PC-9 (cell line): Measurements from ENCODE around the gene ACAP2. TPM values are rescaled to one million over a fixed set of nuclear protein-coding genes. Genes with fewer than 3 reads are reported as not detected.

Experiments
- BruUV-seq: library from RNA; stranded (reverse); fragments of 400-500 nt; replicated peaks from 2 replicates; lab custom pipeline; 2021; lab: Mats Ljungman, UMichigan
- CTCF ChIA-PET: fragments of 300-600 bp; sonication (Branson Sonifier 250); formaldehyde crosslinking; loops from one replicate; lab custom pipeline; 2022; ENCODE audit warnings: antibody characterized with exemption; lab: Charles Lee
- POLR2A ChIA-PET: fragments of 300-600 bp; sonication (Branson Sonifier 250); formaldehyde crosslinking; loops from one replicate; lab custom pipeline; 2022; ENCODE audit warnings: antibody characterized with exemption; ENCODE audit not compliant: unreplicated experiment; lab: Charles Lee
- DNase-seq, 2 experiments: peaks; one replicate each; pipeline versions ENCODE4 v3.0.0 to v3.0.0-alpha.2; 2015 to 2022; ENCODE audit warnings: mixed read lengths in 1 of 2
- H2AFZ ChIP-seq: fragments of 200-600 bp; sonication (generic); 2 replicates; pipeline ENCODE4 v1.8.1; 2017; ENCODE audit warnings: antibody characterized with exemption
- H3F3A ChIP-seq: fragments of 200-600 bp; sonication (generic); 2 replicates; pipeline ENCODE4 v1.8.1; 2017; ENCODE audit warnings: antibody characterized with exemption, mild to moderate bottlenecking, low read depth; ENCODE audit not compliant: insufficient read depth
- H3K27ac ChIP-seq: fragments of 200-600 bp; sonication (generic); 2 replicates; pipeline ENCODE4 v1.6.1; 2016; ENCODE audit warnings: mixed run types
- H3K27me3 ChIP-seq: fragments of 200-600 bp; sonication (generic); 2 replicates; pipeline ENCODE4 v1.6.1; 2016; ENCODE audit warnings: low read depth, mixed run types; ENCODE audit not compliant: insufficient read depth
- H3K36me3 ChIP-seq: fragments of 200-600 bp; sonication (generic); 2 replicates; pipeline ENCODE4 v1.6.1; 2016; ENCODE audit warnings: low read depth, mixed run types
- H3K4me1 ChIP-seq: fragments of 200-600 bp; sonication (generic); replicated peaks from 2 replicates; pipeline ENCODE4 v1.6.1; 2016; ENCODE audit warnings: mixed run types; ENCODE audit not compliant: insufficient read depth
- H3K4me2 ChIP-seq: fragments of 200-600 bp; sonication (generic); 2 replicates; pipeline ENCODE4 v1.6.1; 2017; ENCODE audit warnings: mixed run types
- H3K4me3 ChIP-seq: fragments of 200-600 bp; sonication (generic); 2 replicates; pipeline ENCODE4 v1.6.1; 2016; ENCODE audit warnings: mixed run types
- H3K79me2 ChIP-seq: fragments of 200-600 bp; sonication (generic); 2 replicates; pipeline ENCODE4 v1.6.1; 2017; ENCODE audit warnings: low read depth, mixed run types
- H3K9me2 ChIP-seq: fragments of 200-600 bp; sonication (generic); 2 replicates; pipeline ENCODE4 v1.8.1; 2017; ENCODE audit warnings: mild to moderate bottlenecking; ENCODE audit not compliant: insufficient read depth
- H3K9me3 ChIP-seq: fragments of 200-600 bp; sonication (generic); 2 replicates; pipeline ENCODE4 v1.8.1; 2016; ENCODE audit warnings: low read depth; ENCODE audit not compliant: insufficient read depth
- H4K20me1 ChIP-seq: fragments of 200-600 bp; sonication (generic); 2 replicates; pipeline ENCODE4 v1.8.1; 2017; ENCODE audit not compliant: insufficient read depth
- CTCF ChIP-seq: fragments of 200-600 bp; sonication (generic); conservative IDR thresholded peaks from 2 replicates; pipeline ENCODE4 v1.6.1; 2017; ENCODE audit warnings: mixed run types, antibody characterized with exemption, mild to moderate bottlenecking, moderate library complexity
- EZH2 ChIP-seq: fragments of 200-600 bp; sonication (generic); IDR thresholded peaks from 2 replicates; pipeline ENCODE4 v1.8.0; 2017; ENCODE audit warnings: antibody characterized with exemption, low read depth
- intact Hi-C: fragments of 100-400 bp; cut with micrococcal nuclease; formaldehyde crosslinking; loops from one replicate; pipeline ENCODE4 v1.10.0; 2022; ENCODE audit not compliant: unreplicated experiment
- total RNA-seq: library from RNA; stranded (reverse); gene quantifications from 2 replicates; pipeline ENCODE4 v1.2.3, GENCODE V29; 2021

ACAP2 gene
- total RNA-seq, 1 experiment from 2014 or later: 67.9 TPM

- Histone ChIP-seq H3K9me3 (no peaks in the 10 kb centered on the region), H3K27me3 (no peaks in the 10 kb centered on the region), H3K4me2 (no peak overlapping the region), H3K9me2 (no peaks in the 10 kb centered on the region), H2AFZ (no peak overlapping the region), H3K36me3 (no peaks in the 10 kb centered on the region), H3K79me2 (0 out of 2 replicates have a peak, but pooled peaks cover 12% of the 10 kb centered on the region), H4K20me1 (no peaks in the 10 kb centered on the region), H3K27ac (no peak overlapping the region), H3K4me3 (no peak overlapping the region), H3K4me1 (peaks cover 13% of the 10 kb centered on the region), H3F3A (peaks cover 5% of the 10 kb centered on the region; the same call in 1 of the 2 replicates)
- ChIA-PET POLR2A (no interaction called here), CTCF (no interaction called here)
- BruUV-seq: no TSS peak
- DNase-seq: no peak
- intact Hi-C loops: loop anchor here (10.0 kb wide), 1 partner anchor 102 kb away; no protein-coding TSS in a partner anchor
- TF ChIP-seq EZH2: no peak
- no peak for TF ChIP-seq CTCF
Measured at GRCh38 chr3:195256639-195257453, 186.0 kb downstream of the ACAP2 start.

- H3K27me3 ChIP-seq: no peaks in the 10 kb centered on the region
- H3K79me2 ChIP-seq: 0 out of 2 replicates have a peak, but pooled peaks cover 12% of the 10 kb centered on the region
- H3K36me3 ChIP-seq: no peaks in the 10 kb centered on the region
- H2AFZ ChIP-seq: no peak overlapping the region
- no peaks in the 10 kb centered on the region; the same call in 1 of the 2 replicates for H4K20me1 ChIP-seq
- intact Hi-C loops: loop anchor here (10.0 kb wide), 1 partner anchor 101 kb away; no protein-coding TSS in a partner anchor
- H3K9me2 ChIP-seq: no peaks in the 10 kb centered on the region
- no peak overlapping the region for H3K4me2 ChIP-seq
- H3K4me3 ChIP-seq: no peak overlapping the region
- no peak overlapping the region for H3K27ac ChIP-seq
- H3K9me3 ChIP-seq: no peaks in the 10 kb centered on the region
- H3K4me1 ChIP-seq: peaks cover 13% of the 10 kb centered on the region
- no peak for TF ChIP-seq EZH2
- TF ChIP-seq CTCF: no peak
- CTCF ChIA-PET: interaction anchor here (0.5 kb wide), 1 partner anchor 135 kb away, joined by 3 read pairs; no protein-coding TSS in a partner anchor
- DNase-seq: no peak
- no TSS peak for BruUV-seq
- POLR2A ChIA-PET: no interaction called here
- H3F3A ChIP-seq: no peaks in the 10 kb centered on the region
Measured at GRCh38 chr3:195255571-195256501, 187.0 kb downstream of the ACAP2 start.

- H3K4me2 ChIP-seq: no peak overlapping the region
- ChIA-PET CTCF (interaction anchor here (0.5 kb wide), 1 partner anchor 134 kb away, joined by 3 read pairs; no protein-coding TSS in a partner anchor), POLR2A (no interaction called here)
- H3K27ac ChIP-seq: no peak overlapping the region
- no peak overlapping the region for H3K4me3 ChIP-seq
- H2AFZ ChIP-seq: no peak overlapping the region
- 0 out of 2 replicates have a peak, but pooled peaks cover 12% of the 10 kb centered on the region for H3K79me2 ChIP-seq
- H4K20me1 ChIP-seq: no peaks in the 10 kb centered on the region; the same call in 1 of the 2 replicates
- H3K9me3 ChIP-seq: no peaks in the 10 kb centered on the region
- intact Hi-C loops: loop anchor here (10.0 kb wide), 1 partner anchor 100 kb away; no protein-coding TSS in a partner anchor
- H3K36me3 ChIP-seq: no peaks in the 10 kb centered on the region
- no peak for DNase-seq
- peaks cover 10% of the 10 kb centered on the region for H3K4me1 ChIP-seq
- no peaks in the 10 kb centered on the region for H3F3A ChIP-seq
- no peaks in the 10 kb centered on the region for H3K27me3 ChIP-seq
- TF ChIP-seq CTCF (no peak), EZH2 (no peak)
- no peaks in the 10 kb centered on the region for H3K9me2 ChIP-seq
- no TSS peak for BruUV-seq
Measured at GRCh38 chr3:195255176-195255500, 187.7 kb downstream of the ACAP2 start.
